BJ (cell line): ENCODE data around the gene CRADD. TPM values are rescaled to one million over a fixed set of nuclear protein-coding genes. Genes with fewer than 3 reads are reported as not detected.

Experiments
- CTCF ChIA-PET: fragments of 350-600 bp; formaldehyde crosslinking; extraction: SDS; loops from one replicate; lab custom pipeline; 2021; ENCODE audit warnings: antibody characterized with exemption, inconsistent platforms; lab: Yijun Ruan, JAX
- POLR2A ChIA-PET: fragments of 300-600 bp; sonication (Branson Sonifier 250); formaldehyde crosslinking; extraction: SDS; loops from one replicate; lab custom pipeline; 2021; ENCODE audit warnings: antibody characterized with exemption; lab: Charles Lee
- DNase-seq: peaks from one replicate; pipeline ENCODE4 v3.0.0-alpha.2; 2011; ENCODE audit warnings: low read depth
- H3K27me3 ChIP-seq: 2 replicates; pipeline ENCODE4 v1.6.0; 2011; ENCODE audit warnings: low read length; ENCODE audit not compliant: control insufficient read depth, insufficient read depth
- H3K36me3 ChIP-seq: 2 replicates; pipeline ENCODE4 v1.5.1; 2011; ENCODE audit warnings: low read length; ENCODE audit not compliant: control insufficient read depth, insufficient read depth
- H3K4me3 ChIP-seq: 2 replicates; pipeline ENCODE4 v1.5.1; 2011; ENCODE audit warnings: low read depth, mild to moderate bottlenecking, control low read depth, low read length
- CTCF ChIP-seq: IDR thresholded peaks from 2 replicates; pipeline ENCODE4 v1.5.1; 2011; ENCODE audit warnings: low read depth, mild to moderate bottlenecking, control low read depth, inconsistent platforms, low read length, moderate library complexity; ENCODE audit not compliant: insufficient read depth
- polyA plus RNA-seq: library from polyadenylated mRNA; depleted of rRNA; stranded (reverse); fragments of >200 nt; gene quantifications from 2 replicates; pipeline ENCODE4 v1.2.3, GENCODE V29; 2011

CRADD gene
- polyA plus RNA-seq, 1 experiment = 16.6 TPM

GRCh38 chr12:93836620-93837260 is 159.6 kb downstream of the CRADD start:
- CTCF ChIA-PET = interaction anchor here (1.0 to 1.3 kb wide), 3 partner anchors 8 to 17 kb away, joined by 3 read pairs; no protein-coding TSS in a partner anchor
- H3K27me3 ChIP-seq = no peaks in the 10 kb centered on the region
- TF ChIP-seq CTCF = no peak
- POLR2A ChIA-PET = interaction anchor here (0.6 kb wide), 1 partner anchor 55 kb away, joined by 3 read pairs; no protein-coding TSS in a partner anchor
- DNase-seq = no peak
- H3K4me3 ChIP-seq = no peak overlapping the region
- H3K36me3 ChIP-seq = no peaks in the 10 kb centered on the region

- H3K4me3 ChIP-seq = no peak overlapping the region
- no peak for TF ChIP-seq CTCF
- ChIA-PET POLR2A (interaction anchor here (0.6 kb wide), 1 partner anchor 10 kb away, joined by 24 read pairs; no protein-coding TSS in a partner anchor), CTCF (no interaction called here)
- H3K36me3 ChIP-seq = no peaks in the 10 kb centered on the region
- no peaks in the 10 kb centered on the region for H3K27me3 ChIP-seq
- no peak for DNase-seq
Observed at GRCh38 chr12:93838193-93838592, 161.0 kb downstream of the CRADD start.

- DNase-seq = no peak
- H3K4me3 ChIP-seq = no peak overlapping the region
- POLR2A ChIA-PET = interaction anchor here (0.6 kb wide), 1 partner anchor 11 kb away, joined by 24 read pairs; no protein-coding TSS in a partner anchor
- H3K27me3 ChIP-seq = no peaks in the 10 kb centered on the region
- H3K36me3 ChIP-seq = no peaks in the 10 kb centered on the region
- CTCF ChIA-PET = no interaction called here
- TF ChIP-seq CTCF = no peak
Observed at GRCh38 chr12:93839064-93839463, 161.9 kb downstream of the CRADD start.

- no peak for TF ChIP-seq CTCF
- CTCF ChIA-PET = interaction anchor here (0.6 to 1.4 kb wide), 4 partner anchors 12 to 75 kb away, joined by 3 to 4 read pairs (median 3); no protein-coding TSS in a partner anchor
- H3K4me3 ChIP-seq = no peak overlapping the region
- no peaks in the 10 kb centered on the region for H3K36me3 ChIP-seq
- POLR2A ChIA-PET = no interaction called here
- no peaks in the 10 kb centered on the region for H3K27me3 ChIP-seq
- no peak for DNase-seq
Observed at GRCh38 chr12:93841671-93842070, 164.5 kb downstream of the CRADD start.

GRCh38 chr12:93844164-93844784 is 167.1 kb downstream of the CRADD start:
- CTCF ChIA-PET = interaction anchor here (1.1 to 1.2 kb wide), 2 partner anchors 9 to 12 kb away, joined by 3 read pairs; no protein-coding TSS in a partner anchor
- POLR2A ChIA-PET = no interaction called here
- no peaks in the 10 kb centered on the region for H3K36me3 ChIP-seq

More at GRCh38 chr12:93844164-93844784, 167.1 kb downstream of the CRADD start:
- Histone ChIP-seq H3K27me3 (no peaks in the 10 kb centered on the region), H3K4me3 (no peak overlapping the region)
- no peak for DNase-seq
- no peak for TF ChIP-seq CTCF
